ENCODE measurements around the gene ARMC6.
"Not testable (repeated sequence)": the region's sequence is repeated elsewhere in the genome, so short reads cannot be mapped to it uniquely, and the experiment has no call there.

Gene ARMC6

GRCh38 chr19:19077103-19077502 lies 43.7 kb downstream of the ARMC6 start:
- no peak for DNase-seq

GRCh38 chr19:19078801-19079200 lies 45.4 kb downstream of the ARMC6 start:
- no peak for DNase-seq

- DNase-seq, result no peak
Observed at GRCh38 chr19:19079571-19079970, 46.2 kb downstream of the ARMC6 start.

GRCh38 chr19:19081642-19082151 lies 48.3 kb downstream of the ARMC6 start:
- DNase-seq, result no peak

- DNase-seq, result no peak
Observed at GRCh38 chr19:19083413-19084178, 50.2 kb downstream of the ARMC6 start.

- DNase-seq, result no peak
Observed at GRCh38 chr19:19087676-19088075, 54.3 kb downstream of the ARMC6 start.

- DNase-seq, result no peak
Observed at GRCh38 chr19:19094513-19094912, 61.1 kb downstream of the ARMC6 start.

GRCh38 chr19:19095691-19096090 lies 62.3 kb downstream of the ARMC6 start:
- no peak for DNase-seq

- no peak for DNase-seq
Observed at GRCh38 chr19:19096641-19097627, 63.5 kb downstream of the ARMC6 start.

- DNase-seq, result no peak
Observed at GRCh38 chr19:19098084-19098702, 64.8 kb downstream of the ARMC6 start.

- DNase-seq, result no peak
Observed at GRCh38 chr19:19098703-19099632, 65.6 kb downstream of the ARMC6 start.

GRCh38 chr19:19101540-19101939 lies 68.1 kb downstream of the ARMC6 start:
- no peak for DNase-seq

- not testable (repeated sequence) for DNase-seq
Observed at GRCh38 chr19:19102566-19102965, 69.2 kb downstream of the ARMC6 start.

- no peak for DNase-seq
Observed at GRCh38 chr19:19103167-19103566, 69.8 kb downstream of the ARMC6 start.

- no peak for DNase-seq
Observed at GRCh38 chr19:19105365-19106055, 72.1 kb downstream of the ARMC6 start.

GRCh38 chr19:19106056-19106551 lies 72.7 kb downstream of the ARMC6 start:
- no peak for DNase-seq

GRCh38 chr19:19106938-19107337 lies 73.5 kb downstream of the ARMC6 start:
- not testable (repeated sequence) for DNase-seq

GRCh38 chr19:19107654-19108053 lies 74.3 kb downstream of the ARMC6 start:
- DNase-seq, result no peak
